IPS DF 4.7 (cell line): ENCODE results near the gene ARV1.

Experiments used
- DNase-seq: peaks from one replicate; pipeline ENCODE4 v3.0.0-alpha.2; 2013; ENCODE audit warnings: low spot score; ENCODE audit errors: extremely low read depth

Gene ARV1

DNA sequence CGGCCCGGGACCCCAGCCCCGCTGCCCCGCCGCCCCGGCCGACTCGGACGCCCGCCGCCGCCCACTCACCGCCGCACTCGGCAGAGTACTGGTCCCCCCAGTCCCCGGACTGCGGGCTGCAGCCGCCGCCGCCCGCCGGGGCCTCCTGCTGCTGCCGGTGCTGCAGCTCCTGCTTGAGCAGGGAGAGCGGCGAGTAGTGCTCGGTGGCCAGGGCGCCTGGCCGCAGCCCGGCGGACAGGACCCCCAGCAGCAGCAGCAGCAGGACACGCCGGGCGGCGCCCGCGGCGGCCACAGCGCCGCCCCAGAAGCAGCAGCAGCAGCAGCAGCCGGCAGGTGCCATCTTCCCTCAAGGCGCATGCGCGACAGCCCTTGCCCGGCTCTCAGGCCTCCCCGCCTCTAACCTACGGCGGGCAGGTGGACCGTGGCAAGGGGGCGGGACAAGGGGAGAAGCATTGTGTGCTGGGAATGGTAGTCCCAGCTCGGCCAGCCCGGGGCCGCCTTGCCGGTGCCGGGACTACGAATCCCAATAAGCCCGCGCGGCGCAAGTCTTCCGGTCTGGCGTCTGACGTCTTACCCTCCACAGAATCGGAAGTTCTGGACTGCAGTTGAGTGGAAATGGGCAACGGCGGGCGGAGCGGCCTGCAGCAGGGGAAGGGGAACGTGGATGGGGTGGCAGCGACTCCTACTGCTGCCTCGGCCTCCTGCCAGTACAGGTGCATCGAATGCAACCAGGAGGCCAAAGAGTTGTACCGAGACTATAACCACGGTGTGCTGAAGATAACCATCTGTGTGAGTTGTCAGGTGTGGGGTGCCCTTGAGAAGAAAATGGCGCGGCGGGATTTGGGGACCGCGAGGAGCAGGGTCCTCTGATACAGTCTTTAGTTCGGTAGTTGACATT, at the start of gene ARV1, which contains the start of gene TTC13:
Gene ARV1 (plus strand): TSS at position 604 of the 898 bp plus-strand sequence. CDS start 12 bp downstream, at position 616.
Gene TTC13 (minus strand): TSS at position 371 of the 898 bp plus-strand sequence. CDS start 31 bp downstream, at position 340.
- DNase-seq, result peak; percentile 93

DNA sequence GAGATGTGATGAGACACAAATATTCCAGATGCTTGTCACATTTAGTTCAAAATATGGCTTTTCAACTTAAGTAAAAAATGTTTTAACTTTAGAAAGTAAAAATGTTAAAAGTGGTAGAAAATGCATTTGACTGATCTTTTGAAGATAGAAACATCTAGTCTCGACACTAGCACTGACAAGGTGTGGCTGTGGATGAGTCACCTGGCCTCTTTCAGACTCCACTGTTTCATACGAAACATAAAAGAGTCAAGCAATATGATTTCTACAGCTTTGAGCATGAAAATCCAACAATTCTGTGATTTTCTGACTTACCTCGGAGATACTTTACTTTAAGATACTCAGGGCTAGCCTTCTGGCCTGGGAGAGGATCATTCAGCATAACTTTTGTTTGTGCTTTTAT, 47.9 kb upstream of the ARV1 start:
- DNase-seq, result no peak

DNA sequence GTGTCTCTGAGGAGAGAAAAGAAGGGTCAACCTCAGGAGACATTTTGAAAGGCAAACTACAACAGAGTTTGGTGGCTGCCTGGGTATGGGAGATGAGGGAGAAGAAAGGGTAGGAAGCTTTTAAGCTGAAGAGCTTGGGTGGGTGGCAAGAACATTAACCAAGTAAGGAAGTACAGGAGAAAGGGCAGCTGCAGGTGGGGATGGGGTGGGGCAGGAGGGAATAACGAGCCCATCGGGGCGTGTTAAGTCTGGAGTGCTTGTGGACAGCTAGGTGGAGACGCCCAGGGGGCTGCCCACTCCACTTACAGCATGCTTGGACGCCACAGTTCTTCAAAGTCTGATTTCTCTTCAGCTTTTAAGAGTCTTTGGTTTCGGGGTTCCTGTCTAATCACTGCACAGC, 43.0 kb upstream of the ARV1 start:
- no peak for DNase-seq

DNA sequence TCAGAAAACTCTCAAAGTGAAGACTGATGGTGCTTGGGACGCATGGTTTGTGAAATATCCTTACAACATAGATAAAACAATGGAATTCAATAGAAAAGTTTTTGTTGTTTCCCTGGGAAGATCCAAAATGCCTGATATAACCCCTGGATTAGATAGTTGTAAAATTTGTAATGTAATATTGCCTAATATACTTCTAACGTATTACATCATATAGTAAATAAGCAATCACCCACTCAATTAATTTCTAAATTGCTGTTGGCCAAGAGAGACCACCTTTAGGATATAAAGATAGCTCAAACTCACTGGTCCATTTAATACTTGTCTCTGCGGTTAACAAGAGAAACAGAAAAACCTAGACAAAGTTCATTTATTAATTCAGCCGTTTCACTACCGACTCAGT, 42.4 kb upstream of the ARV1 start:
- no peak for DNase-seq

GRCh38 chr1:230937371-230937770, 41.5 kb upstream of the ARV1 start:
- DNase-seq, result no peak

DNA sequence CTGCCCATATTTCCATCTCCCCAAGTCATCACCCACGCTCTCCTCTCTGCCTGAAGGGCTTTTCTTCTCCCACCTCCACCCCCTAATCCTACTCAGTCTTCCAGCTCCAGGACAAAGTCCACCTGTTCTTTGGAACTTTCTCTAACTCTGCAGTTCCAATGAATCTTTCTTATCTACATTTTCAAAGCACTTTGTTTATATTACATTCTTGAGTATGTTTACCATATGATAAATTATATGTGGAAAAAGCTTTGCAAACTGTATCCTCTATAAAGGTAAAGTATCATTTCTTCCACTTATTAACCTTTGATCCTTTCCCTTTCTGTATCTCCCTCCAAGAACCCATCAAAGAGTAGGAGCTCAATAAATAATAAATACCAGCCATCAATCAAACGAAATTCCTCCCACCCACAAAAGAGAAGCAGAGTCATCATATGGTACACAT, 39.9 kb upstream of the ARV1 start:
- DNase-seq, result no peak

GRCh38 chr1:230939806-230940489, 38.9 kb upstream of the ARV1 start:
- no peak for DNase-seq

- no peak for DNase-seq
Measured at GRCh38 chr1:230940848-230941247, 38.0 kb upstream of the ARV1 start.

DNA sequence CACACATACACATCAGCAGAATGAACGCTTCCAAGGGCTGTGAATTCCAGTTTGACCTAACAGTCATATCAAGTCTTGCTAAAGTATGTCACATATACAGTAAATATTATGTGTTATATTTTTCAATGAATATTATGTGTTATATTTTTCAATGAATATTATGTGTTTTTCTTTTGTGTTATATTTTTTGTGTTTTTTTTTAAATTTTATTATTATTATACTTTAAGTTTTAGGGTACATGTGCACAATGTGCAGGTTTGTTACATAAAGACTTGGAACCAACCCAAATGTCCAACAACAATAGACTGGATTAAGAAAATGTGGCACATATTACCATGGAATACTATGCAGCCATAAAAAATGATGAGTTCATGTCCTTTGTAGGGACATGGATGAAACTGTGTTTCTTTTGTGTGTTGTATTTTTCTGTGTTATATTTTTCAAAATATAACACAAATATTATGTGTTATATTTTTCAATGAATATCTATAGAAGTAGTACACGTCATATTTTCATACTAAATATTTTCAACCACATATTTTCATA, 35.8 kb upstream of the ARV1 start:
- no peak for DNase-seq

- no peak for DNase-seq
Measured at GRCh38 chr1:230948301-230948700, 30.6 kb upstream of the ARV1 start.

- no peak for DNase-seq
Measured at GRCh38 chr1:230948903-230949302, 30.0 kb upstream of the ARV1 start.

DNA sequence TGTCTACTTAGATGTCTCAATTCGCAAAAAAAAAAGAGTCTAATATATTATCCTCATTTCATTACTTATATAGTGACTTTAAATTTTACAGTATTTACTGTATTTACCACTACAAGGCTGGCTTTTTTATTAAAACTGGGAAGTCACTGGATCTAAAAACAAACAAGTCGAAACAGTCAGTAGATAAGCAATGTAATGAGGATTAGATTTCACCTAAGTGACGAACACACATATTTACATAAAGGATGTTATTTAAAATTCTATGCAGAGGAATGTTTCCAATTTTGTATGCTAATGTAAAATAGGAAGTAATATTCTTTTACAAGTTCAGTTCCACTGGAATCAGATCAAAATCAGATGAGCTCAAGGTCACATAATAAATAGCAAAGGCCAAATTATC, 28.5 kb upstream of the ARV1 start:
- DNase-seq, result no peak

GRCh38 chr1:230957580-230957989, 21.3 kb upstream of the ARV1 start:
- no peak for DNase-seq

DNA sequence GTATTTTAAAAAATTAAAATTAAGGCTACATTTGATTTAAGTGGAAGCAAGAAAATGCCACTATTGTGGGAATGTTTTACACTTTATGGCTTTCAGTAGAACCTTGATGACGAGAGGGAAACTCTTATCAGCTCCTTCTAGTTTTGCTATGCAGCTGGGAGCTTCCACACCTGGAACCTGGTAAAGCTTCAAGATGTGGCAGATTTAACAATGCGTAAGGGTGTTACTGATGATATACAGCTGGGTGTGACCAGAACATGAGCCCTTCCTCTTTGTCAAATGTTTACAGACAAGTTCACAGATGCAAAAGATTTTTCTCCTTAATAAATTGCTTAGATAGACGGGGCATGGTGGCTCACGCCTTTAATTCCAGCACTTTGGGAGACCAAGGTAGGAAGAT, 20.5 kb upstream of the ARV1 start:
- no peak for DNase-seq

DNA sequence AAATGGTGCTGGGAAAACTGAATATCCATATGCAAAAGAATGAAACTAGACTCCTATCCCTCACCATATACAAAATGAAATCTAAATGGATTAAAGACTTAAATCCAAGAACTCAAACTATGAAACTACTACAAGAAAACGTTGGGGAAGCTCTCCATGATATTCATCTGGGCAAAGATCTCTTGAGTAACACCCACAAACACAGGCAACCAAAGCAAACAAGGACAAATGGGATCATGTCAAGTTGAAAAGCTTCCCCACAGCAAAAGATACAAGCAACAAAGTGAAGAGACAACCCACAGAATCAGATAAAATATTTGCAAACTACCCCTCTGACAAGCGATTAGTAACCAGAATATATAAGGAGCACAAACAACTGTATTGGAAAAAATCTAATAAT, 14.0 kb upstream of the ARV1 start:
- no peak for DNase-seq

- DNase-seq, result no peak
Measured at GRCh38 chr1:230965535-230965934, 13.4 kb upstream of the ARV1 start.

DNA sequence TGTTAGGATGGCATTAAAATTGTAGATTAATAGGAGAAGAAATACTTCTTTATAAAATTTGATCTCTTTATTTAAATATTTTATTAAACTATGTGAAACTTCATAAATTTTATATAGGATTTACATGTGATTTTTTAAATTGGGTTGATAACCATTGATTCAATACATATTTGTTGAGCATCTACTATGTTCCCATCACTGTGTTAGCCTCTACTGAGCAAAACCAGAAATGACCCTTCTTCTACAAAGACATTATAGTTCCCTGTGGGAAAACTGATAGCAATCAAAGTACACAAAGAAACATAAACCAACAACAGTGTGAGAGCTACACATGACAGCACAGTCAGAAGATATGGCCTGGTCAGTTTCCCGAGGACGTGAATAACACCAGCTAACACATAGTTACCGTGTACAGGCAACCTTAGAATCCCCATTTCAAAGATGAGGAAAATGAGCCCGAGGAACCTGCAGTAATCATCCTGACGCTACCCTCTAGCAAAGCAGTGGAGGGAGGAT, 12.5 kb upstream of the ARV1 start:
- DNase-seq, result no peak

DNA sequence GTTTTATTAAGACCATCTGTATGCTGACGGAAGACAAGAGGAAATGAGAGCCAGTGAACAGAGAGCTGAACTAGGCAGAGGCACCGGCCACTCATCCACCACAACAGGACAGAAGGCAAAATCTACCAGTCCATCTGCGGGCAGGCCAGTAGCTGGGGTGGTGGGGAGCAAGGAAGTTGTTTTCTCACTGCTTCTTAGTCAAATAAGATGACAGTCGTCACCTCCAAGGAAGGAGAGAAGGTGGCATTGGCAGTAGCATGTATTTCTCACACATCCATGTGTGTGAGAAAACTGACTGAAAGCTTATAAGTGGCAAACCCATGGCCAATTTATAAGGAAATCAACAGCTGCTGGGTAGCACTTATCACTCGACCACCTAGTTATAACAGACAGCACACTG, 8.5 kb upstream of the ARV1 start:
- DNase-seq, result no peak

DNA sequence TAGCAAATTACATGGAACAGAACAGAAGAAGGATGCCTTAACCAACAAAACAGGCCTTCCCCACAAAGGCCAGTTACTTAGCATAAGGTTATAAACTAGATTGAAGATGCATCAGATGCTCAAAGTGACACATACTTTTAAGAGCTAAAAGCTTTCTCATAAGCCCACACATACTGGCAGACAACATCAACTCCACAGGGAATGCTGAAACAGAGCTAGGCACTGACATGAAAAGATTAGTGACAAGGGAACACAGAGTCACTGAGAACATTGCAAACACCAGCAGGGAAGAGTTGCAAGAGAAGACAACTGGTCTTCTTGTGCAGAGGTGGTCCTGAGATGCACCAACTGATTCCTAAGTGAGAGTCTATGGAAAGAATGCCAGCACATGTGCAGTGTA, 7.1 kb upstream of the ARV1 start:
- no peak for DNase-seq

GRCh38 chr1:230972855-230973271, 6.0 kb upstream of the ARV1 start:
- no peak for DNase-seq

- no peak for DNase-seq
Measured at GRCh38 chr1:230975636-230976035, 3.3 kb upstream of the ARV1 start.

- DNase-seq, result no peak
Measured at GRCh38 chr1:230976360-230976759, 2.5 kb upstream of the ARV1 start.
